Umbilical cord (tissue), 2 donors: ENCODE data around the gene RYR2. TPM values are rescaled to one million over a fixed set of nuclear protein-coding genes. Genes with fewer than 3 reads are reported as not detected.

Source experiments
- DNase-seq: peaks from one replicate; pipeline ENCODE4 v3.0.0-alpha.2; 2015; ENCODE audit warnings: low spot score
- total RNA-seq: library from RNA; depleted of rRNA; stranded (reverse); fragments of >200 nt; gene quantifications from one replicate; pipeline ENCODE4 v1.2.3, GENCODE V29; 2014; ENCODE audit warnings: low replicate concordance; ENCODE audit not compliant: insufficient read depth

RYR2 gene
- total RNA-seq, 1 donor from 2014 or later: 24.8 TPM

- DNase-seq: no peak
Measured at GRCh38 chr1:237655778-237656177, 613.8 kb downstream of the RYR2 start.

DNA sequence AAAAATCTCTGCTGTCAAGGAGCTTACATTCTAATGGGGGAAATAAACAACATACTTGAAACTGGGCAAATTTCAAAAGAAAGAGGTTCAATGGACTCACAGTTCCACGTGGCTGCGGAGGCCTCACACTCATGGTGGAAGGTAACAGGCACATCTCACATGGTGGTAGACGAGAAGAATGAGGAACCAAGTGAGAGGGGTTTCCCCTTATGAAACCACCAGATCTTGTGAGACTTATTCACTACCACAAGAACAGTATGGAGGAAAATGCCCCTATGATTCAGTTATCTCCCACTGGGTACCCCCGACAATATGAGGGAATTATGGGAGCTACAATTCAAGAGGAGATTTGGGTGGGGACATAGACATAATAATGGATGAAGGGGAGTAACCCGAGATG is 622.4 kb downstream of the RYR2 start:
- no peak for DNase-seq

DNA sequence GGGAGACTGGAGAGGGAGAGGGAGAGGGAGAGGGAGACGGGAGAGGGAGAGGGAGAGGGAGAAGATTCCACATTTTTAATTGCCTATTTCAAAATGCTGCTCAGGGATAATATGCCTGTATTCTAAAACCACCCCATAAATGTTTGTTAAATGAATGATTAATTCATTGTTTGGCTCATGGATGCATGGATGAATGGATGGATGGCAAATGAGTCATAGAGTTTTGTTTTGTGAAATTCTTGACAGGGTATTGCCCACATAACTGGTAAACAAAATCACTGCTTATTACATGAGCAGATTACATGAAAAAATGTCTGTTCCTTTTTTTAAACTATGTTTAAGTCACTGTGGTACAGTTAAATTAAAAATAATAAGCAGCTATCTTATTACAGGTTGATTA is 628.3 kb downstream of the RYR2 start:
- no peak for DNase-seq

DNA sequence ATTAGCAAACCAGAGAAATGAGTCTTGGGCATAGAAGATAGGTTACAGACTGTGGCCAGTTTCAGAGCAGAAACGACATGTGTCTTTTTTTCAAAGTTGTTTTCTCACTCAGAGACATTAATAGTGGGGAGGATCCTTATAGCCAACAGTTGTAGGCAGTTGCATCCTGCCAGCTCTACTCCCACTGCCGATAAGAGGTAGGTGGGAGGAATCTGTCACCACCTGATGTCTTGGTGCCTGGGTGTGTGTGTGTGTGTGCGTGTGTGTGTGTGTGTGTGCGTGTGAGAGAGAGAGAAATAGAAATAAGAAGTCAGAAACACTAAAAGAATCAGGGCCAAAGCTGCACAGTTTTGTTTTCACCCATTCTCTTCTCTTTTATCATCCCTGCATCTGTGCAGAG is 629.3 kb downstream of the RYR2 start:
- DNase-seq: no peak

DNA sequence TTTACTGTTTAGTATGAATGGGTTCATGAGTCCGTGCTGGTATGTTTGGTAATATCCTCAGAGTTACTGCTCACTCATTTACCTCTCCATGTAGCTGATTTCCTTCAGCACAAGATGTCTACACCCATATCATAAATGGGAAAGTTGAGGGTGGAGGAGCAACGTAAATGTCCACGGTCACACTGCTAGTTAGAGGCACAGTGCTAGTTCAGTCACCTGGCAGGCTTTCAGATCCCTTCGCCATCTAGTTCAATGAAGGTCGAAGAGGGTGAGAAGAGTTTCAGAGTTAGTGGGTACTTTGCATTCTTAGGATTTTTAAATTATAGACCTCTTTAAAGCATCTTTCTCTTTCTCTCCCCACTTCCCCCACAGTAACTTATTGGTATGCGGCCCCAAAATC is 630.0 kb downstream of the RYR2 start:
- DNase-seq: no peak

DNA sequence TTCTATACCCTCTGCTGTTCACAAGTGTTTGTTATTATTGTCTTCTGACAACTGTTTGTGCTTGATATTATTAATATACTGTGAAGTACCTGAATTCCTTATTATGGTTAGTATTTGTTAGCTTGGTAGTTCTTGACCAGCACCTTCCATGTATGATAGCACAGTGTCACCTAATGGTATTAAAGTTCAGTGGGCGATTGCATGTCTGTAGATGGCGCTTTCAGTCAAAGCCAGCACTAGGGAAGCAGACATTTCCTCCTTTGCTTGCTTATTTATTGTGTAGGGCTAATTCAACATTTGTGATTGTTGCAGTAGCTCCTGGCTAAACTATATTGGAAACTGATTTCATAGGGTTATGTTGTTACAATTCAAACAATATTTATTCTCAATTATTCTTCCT is 630.8 kb downstream of the RYR2 start:
- peak; percentile 10 for DNase-seq

- DNase-seq: peak; percentile 56
Measured at GRCh38 chr1:237673631-237674030, 631.6 kb downstream of the RYR2 start.

DNA sequence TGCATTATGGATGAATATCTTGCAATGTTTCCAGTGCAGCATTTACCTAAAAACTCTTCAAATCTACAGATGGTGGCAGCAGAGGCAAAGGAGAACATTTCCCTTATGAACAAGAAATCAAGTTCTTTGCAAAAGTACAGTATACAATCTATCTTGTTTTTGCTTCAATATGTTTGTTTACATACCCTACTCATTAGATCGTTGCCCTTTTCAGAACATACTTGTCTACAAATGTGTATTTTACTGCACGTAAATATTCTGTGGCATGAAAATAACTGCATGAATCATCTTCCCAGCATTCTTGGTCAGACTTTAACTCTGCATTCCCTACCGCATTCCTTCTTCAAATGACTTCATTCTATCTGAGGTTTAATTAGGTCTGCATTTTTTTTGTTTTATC is 636.0 kb downstream of the RYR2 start:
- DNase-seq: peak; percentile 74

- DNase-seq: no peak
Measured at GRCh38 chr1:237679687-237680086, 637.7 kb downstream of the RYR2 start.

GRCh38 chr1:237681210-237681609 is 639.2 kb downstream of the RYR2 start:
- peak; percentile 74 for DNase-seq

DNA sequence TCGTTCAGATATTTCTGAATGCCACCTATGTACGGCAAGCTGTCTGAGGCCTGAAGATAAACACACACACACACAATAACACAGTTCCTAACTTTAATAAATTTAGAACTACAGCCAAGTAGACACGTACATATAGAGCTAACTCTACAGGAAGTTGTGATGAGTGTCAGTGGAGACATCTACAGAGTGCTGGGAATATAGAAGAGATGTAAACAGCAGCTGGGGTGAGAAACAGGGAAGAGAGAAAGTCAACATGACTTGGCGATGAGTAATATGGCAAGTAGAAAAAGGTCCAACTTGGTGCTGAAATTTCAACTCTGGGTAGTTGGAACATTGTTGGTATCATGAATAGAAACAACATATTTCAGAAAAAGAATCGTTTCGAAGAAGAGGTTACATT is 642.3 kb downstream of the RYR2 start:
- DNase-seq: no peak

GRCh38 chr1:237685551-237685950 is 643.6 kb downstream of the RYR2 start:
- DNase-seq: no peak

- DNase-seq: no peak
Measured at GRCh38 chr1:237687804-237688203, 645.8 kb downstream of the RYR2 start.

DNA sequence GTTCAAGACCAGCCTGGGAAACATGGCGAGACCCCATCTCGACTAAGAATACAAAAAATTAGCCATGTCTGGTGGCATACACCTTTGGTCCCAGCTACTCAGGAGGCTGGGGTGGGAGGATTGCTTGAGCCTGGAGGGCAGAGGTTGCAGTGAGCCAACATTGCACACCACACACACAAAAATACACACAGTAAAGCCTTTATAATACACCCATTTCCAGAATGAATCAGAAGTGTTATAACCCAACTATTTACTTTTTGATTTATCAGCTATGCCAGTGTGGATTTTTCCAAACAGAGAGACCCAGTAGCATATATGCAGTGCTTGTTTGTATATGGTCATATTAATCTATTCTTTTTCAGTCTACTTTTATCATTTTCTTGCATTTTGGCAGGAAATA is 648.7 kb downstream of the RYR2 start:
- no peak for DNase-seq

DNA sequence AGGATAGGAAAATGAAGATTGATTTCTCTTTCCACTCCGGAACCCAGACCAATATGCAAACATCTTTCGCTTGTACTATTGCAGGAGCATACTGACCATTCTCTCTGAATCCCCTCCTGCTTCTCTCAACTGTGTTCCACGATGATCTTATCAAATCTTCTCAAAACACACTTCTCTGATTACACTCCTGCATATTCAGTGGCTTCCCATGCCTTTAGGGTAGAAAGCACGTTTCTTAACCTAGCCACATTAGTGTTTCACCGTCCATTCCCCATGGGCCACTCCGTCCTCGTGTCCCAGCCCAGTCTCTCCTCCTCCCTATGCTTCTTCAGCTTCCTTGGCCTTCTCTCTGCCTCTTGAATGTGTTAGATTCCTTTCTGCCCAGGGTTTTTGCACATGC is 650.3 kb downstream of the RYR2 start:
- no peak for DNase-seq

DNA sequence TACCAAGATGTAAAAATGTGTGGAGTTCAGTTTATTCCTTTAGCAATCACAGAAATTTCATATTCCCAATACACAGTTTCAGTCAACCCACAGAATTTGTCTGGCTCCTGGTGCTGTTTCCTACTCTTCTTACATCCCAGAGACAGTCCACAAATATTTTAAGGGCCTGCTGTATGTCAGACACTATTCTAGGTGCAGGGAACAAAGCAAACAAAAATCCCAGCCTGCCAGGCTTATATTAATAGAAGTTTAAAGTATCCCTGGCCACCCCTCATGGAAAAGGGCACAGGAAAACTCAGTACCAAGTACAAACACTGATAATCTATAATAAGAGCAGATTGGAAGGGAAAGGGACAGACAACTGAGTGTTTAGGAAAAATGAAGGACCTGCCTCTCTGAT is 653.9 kb downstream of the RYR2 start:
- DNase-seq: no peak

DNA sequence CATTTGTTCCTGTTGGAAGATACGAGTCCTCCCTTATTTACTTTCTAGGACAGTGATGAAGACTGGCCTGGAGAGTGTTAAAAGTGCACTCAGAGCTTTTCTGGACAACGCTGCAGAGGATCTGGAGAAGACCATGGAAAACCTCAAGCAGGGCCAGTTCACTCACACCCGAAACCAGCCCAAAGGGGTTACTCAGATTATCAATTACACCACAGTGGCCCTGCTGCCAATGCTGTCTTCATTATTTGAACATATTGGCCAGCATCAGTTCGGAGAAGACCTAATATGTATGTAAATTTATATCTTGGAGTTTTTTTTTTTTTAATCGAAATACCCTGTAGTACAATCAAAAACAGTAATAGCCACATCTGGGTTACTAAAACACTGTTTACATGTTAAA is 658.2 kb downstream of the RYR2 start:
- DNase-seq: no peak

DNA sequence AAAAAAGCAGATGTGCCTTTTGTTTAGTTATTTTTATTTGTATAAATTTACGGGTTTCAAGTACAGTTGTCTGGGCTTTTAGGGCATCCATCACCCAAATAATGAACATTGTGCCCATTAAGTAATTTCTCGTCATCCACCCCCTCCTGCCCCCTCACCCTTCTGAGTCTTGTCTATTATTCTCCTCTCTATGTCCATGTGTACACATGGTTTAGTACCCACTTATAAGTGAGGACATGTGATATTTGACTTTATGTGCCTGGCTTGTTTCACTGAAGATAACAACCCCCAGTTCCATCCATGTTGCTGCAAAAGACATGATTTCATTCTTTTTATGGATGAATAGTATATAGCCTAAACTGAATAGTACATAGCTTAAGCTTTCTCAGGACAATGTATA is 659.5 kb downstream of the RYR2 start:
- no peak for DNase-seq

GRCh38 chr1:237702161-237702560 is 660.2 kb downstream of the RYR2 start:
- DNase-seq: no peak

GRCh38 chr1:237705462-237705861 is 663.5 kb downstream of the RYR2 start:
- peak; percentile 8 for DNase-seq

DNA sequence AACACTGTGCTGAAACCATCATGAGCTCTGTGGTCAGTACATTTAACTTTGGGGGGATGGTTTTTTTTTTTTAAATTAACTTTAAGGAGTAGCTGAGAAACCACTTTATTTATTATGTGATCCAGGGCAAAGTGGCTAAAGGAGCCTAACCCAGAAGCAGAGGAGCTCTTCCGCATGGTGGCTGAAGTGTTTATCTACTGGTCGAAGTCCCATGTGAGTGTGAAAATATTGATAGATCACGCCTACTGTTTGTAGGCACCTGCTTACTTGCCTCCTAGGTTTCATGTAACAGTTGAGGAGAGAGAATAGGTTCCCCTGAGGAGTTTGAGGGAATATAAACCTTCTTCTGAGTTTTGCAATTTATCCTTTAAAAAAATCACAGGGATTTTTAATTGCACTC is 667.4 kb downstream of the RYR2 start:
- DNase-seq: no peak

DNA sequence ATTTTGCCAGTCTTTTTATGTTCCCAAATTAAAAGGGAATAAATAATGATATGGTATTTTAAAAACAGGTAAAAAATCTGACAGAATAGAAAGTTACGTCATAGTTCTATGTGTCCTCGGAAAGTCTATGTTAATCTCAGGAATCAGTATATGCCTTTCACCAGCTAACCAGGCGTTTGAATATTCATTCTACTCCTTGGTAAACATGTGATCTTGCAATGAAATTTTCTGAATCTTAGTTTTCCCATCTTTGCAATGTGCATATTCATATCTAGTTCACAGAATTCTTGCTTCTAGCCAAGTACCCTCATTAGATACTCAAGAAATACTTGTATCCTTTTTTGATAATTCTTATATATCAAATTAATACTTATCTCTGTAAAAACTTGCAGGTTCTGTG is 669.3 kb downstream of the RYR2 start:
- no peak for DNase-seq

DNA sequence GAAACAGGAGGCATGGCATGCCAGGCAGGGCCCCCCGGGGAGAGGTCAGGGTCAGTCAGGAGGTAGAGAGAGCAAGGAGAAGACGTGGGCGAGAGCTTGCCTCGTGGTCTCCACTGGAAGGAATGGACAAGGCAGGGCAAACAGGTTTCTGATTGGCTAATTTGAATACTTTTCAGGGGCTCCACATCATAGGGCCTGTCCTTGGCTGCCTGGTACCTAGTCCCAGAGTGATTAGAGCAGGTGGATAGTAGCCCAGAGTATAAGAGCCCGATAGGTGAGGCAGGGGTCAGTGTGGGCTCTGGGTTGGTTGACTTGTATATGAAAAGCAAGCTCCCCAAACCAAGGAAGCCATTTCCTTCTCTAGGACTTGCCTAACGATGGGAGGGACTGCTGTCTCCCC is 670.1 kb downstream of the RYR2 start:
- DNase-seq: no peak

GRCh38 chr1:237712586-237713157 is 670.7 kb downstream of the RYR2 start:
- DNase-seq: no peak
